ENCODE data around the gene FNDC3A.

GRCh38 chr13:49000247-49000646 lies 24.5 kb downstream of the FNDC3A start:
- TF ChIP-seq CTCF (IDR thresholded peaks at IDR 0.05; ENCODE audit: low read depth, low read length), result no peak
- TF ChIP-seq POLR2A (IDR thresholded peaks at IDR 0.05; ENCODE audit: extremely low read depth, insufficient read length), result no peak

All from NB4 (cell line).